SK-N-SH (cell line): ENCODE results near the gene RPS26. TPM values are rescaled to one million over a fixed set of nuclear protein-coding genes. Genes with fewer than 3 reads are reported as not detected.

ENCODE experiments used
- CTCF ChIA-PET: fragments of 300-600, 350-600 bp; formaldehyde crosslinking; extraction: SDS; loops from one replicate; lab custom pipeline; 2021; lab: Yijun Ruan, JAX
- POLR2A ChIA-PET: fragments of 350-600 bp; sonication (Branson Sonifier 250); formaldehyde crosslinking; extraction: SDS; loops from one replicate; lab custom pipeline; 2020; ENCODE audit warnings: antibody characterized with exemption, inconsistent platforms; lab: Yijun Ruan, JAX
- DNase-seq: peaks from one replicate; pipeline ENCODE4 v3.0.0; 2012
- H2AFZ ChIP-seq: fragments of 200-600 bp; sonication (generic); 2 replicates; pipeline ENCODE4 v1.8.1; 2016; ENCODE audit warnings: antibody characterized with exemption, mild to moderate bottlenecking, low read depth
- H3F3A ChIP-seq: fragments of 200-600 bp; sonication (generic); replicated peaks from 2 replicates; pipeline ENCODE3; 2016; ENCODE audit warnings: antibody characterized with exemption, mild to moderate bottlenecking; ENCODE audit not compliant: insufficient read depth
- H3K27ac ChIP-seq, 2 experiments: fragments of 200-500 bp in 1 of 2; fragments of 200-600 bp in 1 of 2; sonication (Bioruptor generic) in 1 of 2; sonication (generic), shearing (Covaris generic) in 1 of 2; 2 replicates each; pipeline versions ENCODE4 v1.5.1 to v1.6.1; 2014 to 2016; ENCODE audit warnings: low read depth in 2 of 2, inconsistent platforms in 1 of 2, low read length in 1 of 2, mild to moderate bottlenecking in 1 of 2, mixed read lengths in 1 of 2
- H3K27me3 ChIP-seq: fragments of 200-600 bp; sonication (generic), shearing (Covaris generic); 2 replicates; pipeline ENCODE4 v1.6.1; 2016; ENCODE audit warnings: mixed run types; ENCODE audit not compliant: insufficient read depth
- H3K36me3 ChIP-seq, 2 experiments: fragments of 200-500 bp in 1 of 2; fragments of 200-600 bp in 1 of 2; sonication (Bioruptor generic) in 1 of 2; sonication (generic) in 1 of 2; replicated peaks in 1 of 2; 2 replicates each; pipeline versions ENCODE3 to v1.5.1; 2014 to 2016; ENCODE audit warnings: low read length in 1 of 2, mild to moderate bottlenecking in 1 of 2; ENCODE audit not compliant: insufficient read depth in 2 of 2, control insufficient read depth in 1 of 2
- H3K4me1 ChIP-seq, 2 experiments: fragments of 200-500 bp in 1 of 2; fragments of 200-600 bp in 1 of 2; sonication (Bioruptor generic) in 1 of 2; sonication (generic), shearing (Covaris generic) in 1 of 2; 2 replicates each; pipeline versions ENCODE4 v1.5.1 to v1.6.1; 2014 to 2016; ENCODE audit warnings: low read depth in 1 of 2, low read length in 1 of 2, mixed run types in 1 of 2; ENCODE audit not compliant: insufficient read depth in 2 of 2, control insufficient read depth in 1 of 2
- H3K4me2 ChIP-seq: fragments of 200-600 bp; sonication (generic), shearing (Covaris generic); 2 replicates; pipeline ENCODE4 v1.6.1; 2017; ENCODE audit warnings: mixed run types
- H3K4me3 ChIP-seq, 2 experiments: fragments of 200-500 bp in 1 of 2; fragments of 200-600 bp in 1 of 2; sonication (Bioruptor generic) in 1 of 2; sonication (generic), shearing (Covaris generic) in 1 of 2; 2 replicates each; pipeline versions ENCODE4 v1.5.1 to v1.8.1; 2014 to 2016; ENCODE audit warnings: low read depth in 2 of 2, inconsistent platforms in 1 of 2, low read length in 1 of 2, mild to moderate bottlenecking in 1 of 2, mixed read lengths in 1 of 2, moderate library complexity in 1 of 2
- H3K79me2 ChIP-seq: fragments of 200-600 bp; sonication (generic); 2 replicates; pipeline ENCODE4 v1.8.1; 2017; ENCODE audit warnings: mild to moderate bottlenecking; ENCODE audit not compliant: insufficient read depth
- H3K9ac ChIP-seq: fragments of 200-600 bp; sonication (generic); 2 replicates; pipeline ENCODE4 v1.6.1; 2017; ENCODE audit warnings: mixed run types
- H3K9me2 ChIP-seq: fragments of 200-600 bp; sonication (generic); 2 replicates; pipeline ENCODE4 v1.6.1; 2017; ENCODE audit warnings: mixed run types
- H3K9me3 ChIP-seq: fragments of 200-600 bp; sonication (generic); 2 replicates; pipeline ENCODE4 v1.6.1; 2017; ENCODE audit warnings: mixed run types, mild to moderate bottlenecking, moderate library complexity
- H4K20me1 ChIP-seq: fragments of 200-600 bp; sonication (generic); 2 replicates; pipeline ENCODE4 v1.6.1; 2017; ENCODE audit warnings: mild to moderate bottlenecking, mixed run types; ENCODE audit not compliant: insufficient read depth
- ELF1 ChIP-seq: IDR thresholded peaks from 2 replicates; pipeline ENCODE4 v1.4.0; 2012
- EZH2phosphoT487 ChIP-seq: fragments of 200-600 bp; sonication (generic); IDR thresholded peaks from 2 replicates; pipeline ENCODE4 v1.6.1; 2017; ENCODE audit warnings: low read depth, mixed run types, mild to moderate bottlenecking, antibody characterized with exemption, moderate library complexity, borderline replicate concordance
- FOSL2 ChIP-seq: IDR thresholded peaks from 2 replicates; pipeline ENCODE4 v1.4.0; 2012; ENCODE audit warnings: low read depth, mild to moderate bottlenecking, moderate library complexity, borderline replicate concordance
- FOXJ3 ChIP-seq: sonication (generic); formaldehyde crosslinking; IDR thresholded peaks from 2 replicates; pipeline ENCODE4 v1.5.1; 2020; ENCODE audit warnings: mild to moderate bottlenecking, missing genetic modification reagents
- FOXM1 ChIP-seq: IDR thresholded peaks from 2 replicates; pipeline ENCODE4 v1.4.0; 2012; ENCODE audit warnings: low read depth, mild to moderate bottlenecking
- GABPA ChIP-seq: IDR thresholded peaks from 2 replicates; pipeline ENCODE4 v1.4.0; 2012; ENCODE audit warnings: low read depth, mild to moderate bottlenecking
- MXI1 ChIP-seq: IDR thresholded peaks from 2 replicates; pipeline ENCODE4 v1.6.1; 2012; ENCODE audit warnings: mild to moderate bottlenecking, low read depth, low read length, improper control_type of control experiment
- NRF1 ChIP-seq: IDR thresholded peaks from 2 replicates; pipeline ENCODE4 v1.6.1; 2012; ENCODE audit warnings: low read depth, mild to moderate bottlenecking, low read length
- POLR2AphosphoS5 ChIP-seq: IDR thresholded peaks from 2 replicates; pipeline ENCODE4 v1.6.1; 2012; ENCODE audit warnings: low read depth, low read length
- RXRA ChIP-seq: IDR thresholded peaks from 2 replicates; pipeline ENCODE4 v1.4.0; 2012; ENCODE audit warnings: low read depth, mild to moderate bottlenecking, borderline replicate concordance
- SMC3 ChIP-seq: IDR thresholded peaks from 2 replicates; pipeline ENCODE4 v1.6.1; 2012; ENCODE audit warnings: low read depth, low read length, improper control_type of control experiment
- TAF1 ChIP-seq: IDR thresholded peaks from 2 replicates; pipeline ENCODE4 v1.6.1; 2012; ENCODE audit warnings: low read depth, mild to moderate bottlenecking, low read length, moderate library complexity, borderline replicate concordance
- YY1 ChIP-seq: IDR thresholded peaks from 2 replicates; pipeline ENCODE4 v1.4.0; 2012; ENCODE audit warnings: low read depth, mild to moderate bottlenecking
- WGBS: methylation state at CpG from one replicate; pipeline ENCODE4 v1.1.6; 2017; ENCODE audit warnings: low lambda C conversion rate; 5-methylcytosine and 5-hydroxymethylcytosine counted together
- polyA plus RNA-seq, 3 experiments: library from polyadenylated mRNA; depleted of rRNA; stranded (reverse); fragments of >200 nt; gene quantifications; 2 replicates each; pipeline ENCODE4 v1.2.3, GENCODE V29; 2012
- TF ChIP-seq, protein P1 (sequence below): fragments of 150-350 bp; IDR thresholded peaks from 2 replicates; pipeline ENCODE4 v1.6.1; 2017; ENCODE audit warnings: antibody characterized with exemption, low read length, low read depth, borderline replicate concordance
- TF ChIP-seq, protein P2 (sequence below): IDR thresholded peaks from 2 replicates; pipeline ENCODE4; 2012
- TF ChIP-seq, protein P3 (sequence below): IDR thresholded peaks from 2 replicates; pipeline ENCODE4 v1.4.0; 2012; ENCODE audit warnings: low read depth, borderline replicate concordance
- TF ChIP-seq, protein P4 (sequence below): IDR thresholded peaks from 2 replicates; pipeline ENCODE4 v1.6.1; 2012; ENCODE audit warnings: mild to moderate bottlenecking, low read depth, low read length, moderate library complexity

Gene RPS26
- polyA plus RNA-seq, 1 of the 3 experiments (the other 2 are of a cell fraction), result 1,500 TPM

DNA sequence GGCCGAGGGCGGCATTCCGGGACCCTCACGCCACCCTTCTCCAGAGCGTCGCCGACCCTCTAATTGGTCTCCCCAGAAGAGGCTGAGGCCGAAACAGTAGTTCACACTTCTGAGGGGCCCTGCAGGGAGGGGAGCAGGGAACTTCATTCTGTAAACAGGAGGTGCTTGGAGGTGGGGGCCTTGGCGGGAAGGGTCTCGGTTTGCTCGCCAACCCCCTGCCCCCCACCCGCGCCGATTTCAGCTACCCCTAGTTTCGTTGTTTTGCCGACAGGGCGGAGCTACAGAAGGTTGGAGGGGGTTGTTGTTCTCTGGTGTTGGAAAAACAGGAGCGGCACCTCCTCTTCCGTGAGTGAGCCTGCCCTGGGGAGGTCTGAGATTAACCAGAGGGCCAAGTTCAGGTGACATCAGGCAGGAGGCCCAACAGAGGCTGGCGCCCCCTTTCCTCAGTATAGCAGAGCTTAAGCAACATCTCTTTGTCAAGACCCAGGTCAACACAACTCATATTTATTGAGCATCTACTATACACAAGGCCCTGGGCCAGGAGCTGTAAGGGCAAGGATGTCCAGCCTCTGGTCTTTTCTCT, 38.9 kb downstream of the RPS26 start:
- Histone ChIP-seq H3K27me3 (no peaks in the 10 kb centered on the region), H3K36me3 (no peaks in the 10 kb centered on the region), H4K20me1 (no peaks in the 10 kb centered on the region), H3K9me2 (no peaks in the 10 kb centered on the region), H2AFZ (peak overlapping the region; percentile 94; the same call in 1 of the 2 replicates), H3K4me3 (peak overlapping the region; percentile 53 to 71; a peak in 2 of 4 replicates), H3K4me1 (peaks cover 0 to 6% of the 10 kb centered on the region in 2 experiments; a peak in 1 of 4 replicates), H3F3A (peaks cover 12% of the 10 kb centered on the region), H3K27ac (no peak overlapping the region), H3K9ac (no peak overlapping the region), H3K9me3 (no peaks in the 10 kb centered on the region), H3K4me2 (peak overlapping the region; percentile 97), H3K79me2 (no peaks in the 10 kb centered on the region)
- no peak for DNase-seq
- CTCF ChIA-PET, result interaction anchor here (0.8 to 3.4 kb wide), 11 partner anchors 9 to 442 kb away, joined by 3 to 13 read pairs (median 4); partner anchors contain the start of genes PA2G4, SMARCC2 and ZC3H10
- POLR2A ChIA-PET, result interaction anchor here (3.2 kb wide), 1 partner anchor 24 kb away, joined by 15 read pairs; the partner anchor contains the start of gene PA2G4
- TF ChIP-seq YY1 (no peak), EZH2phosphoT487 (no peak), POLR2AphosphoS5 (no peak), ELF1 (no peak), FOXJ3 (no peak), SMC3 (no peak), GABPA (no peak)
- TF ChIP-seq, protein P1, sequence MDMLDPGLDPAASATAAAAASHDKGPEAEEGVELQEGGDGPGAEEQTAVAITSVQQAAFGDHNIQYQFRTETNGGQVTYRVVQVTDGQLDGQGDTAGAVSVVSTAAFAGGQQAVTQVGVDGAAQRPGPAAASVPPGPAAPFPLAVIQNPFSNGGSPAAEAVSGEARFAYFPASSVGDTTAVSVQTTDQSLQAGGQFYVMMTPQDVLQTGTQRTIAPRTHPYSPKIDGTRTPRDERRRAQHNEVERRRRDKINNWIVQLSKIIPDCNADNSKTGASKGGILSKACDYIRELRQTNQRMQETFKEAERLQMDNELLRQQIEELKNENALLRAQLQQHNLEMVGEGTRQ, result no peak
- TF ChIP-seq, protein P2, sequence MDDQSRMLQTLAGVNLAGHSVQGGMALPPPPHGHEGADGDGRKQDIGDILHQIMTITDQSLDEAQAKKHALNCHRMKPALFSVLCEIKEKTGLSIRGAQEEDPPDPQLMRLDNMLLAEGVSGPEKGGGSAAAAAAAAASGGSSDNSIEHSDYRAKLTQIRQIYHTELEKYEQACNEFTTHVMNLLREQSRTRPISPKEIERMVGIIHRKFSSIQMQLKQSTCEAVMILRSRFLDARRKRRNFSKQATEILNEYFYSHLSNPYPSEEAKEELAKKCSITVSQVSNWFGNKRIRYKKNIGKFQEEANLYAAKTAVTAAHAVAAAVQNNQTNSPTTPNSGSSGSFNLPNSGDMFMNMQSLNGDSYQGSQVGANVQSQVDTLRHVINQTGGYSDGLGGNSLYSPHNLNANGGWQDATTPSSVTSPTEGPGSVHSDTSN, result no peak
- WGBS, result 72% methylated on average over 11 of the region's 20 CpGs

DNA sequence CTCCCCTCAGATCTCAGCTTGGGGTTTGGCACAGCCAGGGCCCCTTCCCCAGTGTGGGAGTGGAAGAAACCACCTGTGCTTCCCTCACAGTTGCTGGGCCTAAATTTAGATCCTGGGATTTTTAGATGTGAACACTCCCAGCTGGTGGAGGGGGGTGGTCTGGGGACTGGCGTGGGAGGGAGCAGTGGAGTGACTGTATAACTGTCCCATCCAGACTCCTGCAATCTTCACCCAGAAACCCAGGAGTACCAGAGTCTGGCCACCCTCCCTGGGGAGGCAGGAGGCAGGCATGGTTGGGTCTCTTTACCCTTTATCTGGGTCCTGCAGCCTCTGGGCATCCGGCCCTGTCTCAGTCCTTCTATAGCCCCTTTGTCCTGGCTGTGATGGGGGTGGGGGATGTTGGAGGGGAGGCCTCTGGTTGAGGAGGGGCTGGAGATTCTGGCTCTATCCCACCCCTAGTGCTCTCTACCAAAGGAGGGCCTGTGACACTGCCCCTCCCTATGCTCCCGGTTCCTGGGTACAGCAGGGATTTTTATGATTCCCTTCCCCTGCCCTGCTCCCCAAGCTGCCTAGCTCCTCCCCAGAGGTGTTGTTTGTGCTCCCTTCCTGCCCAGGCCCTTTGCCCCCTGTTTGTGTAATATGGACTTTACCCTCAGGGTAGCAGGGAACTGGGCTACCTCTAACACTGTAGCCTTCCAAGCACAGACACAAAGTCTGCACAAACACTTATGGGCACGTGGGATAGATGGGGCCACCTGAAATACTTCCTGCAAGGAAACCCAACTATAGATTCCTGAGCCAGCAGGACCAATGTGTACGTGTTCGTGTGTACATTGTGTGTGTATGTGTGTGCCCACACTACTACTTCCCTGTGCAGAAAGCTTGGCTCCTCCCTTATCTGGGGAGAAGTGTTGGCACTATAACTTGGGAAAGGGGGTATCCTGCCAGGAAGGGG, 40.0 kb downstream of the RPS26 start:
- Histone ChIP-seq H3K4me3 (no peak overlapping the region), H3K27me3 (no peaks in the 10 kb centered on the region), H2AFZ (no peak overlapping the region), H3K9me3 (no peaks in the 10 kb centered on the region), H3F3A (peaks cover 12% of the 10 kb centered on the region), H3K4me2 (no peak overlapping the region), H3K9ac (no peak overlapping the region), H3K36me3 (no peaks in the 10 kb centered on the region), H3K9me2 (no peaks in the 10 kb centered on the region), H3K27ac (no peak overlapping the region), H3K4me1 (peaks cover 0 to 6% of the 10 kb centered on the region in 2 experiments; a peak in 1 of 4 replicates), H4K20me1 (no peaks in the 10 kb centered on the region), H3K79me2 (no peaks in the 10 kb centered on the region)
- 83% methylated on average over 6 of the region's 6 CpGs for WGBS
- no peak for DNase-seq
- ChIA-PET POLR2A (interaction anchor here (1.0 to 3.2 kb wide), 2 partner anchors 23 kb away, joined by 3 to 15 read pairs; partner anchors contain the start of gene PA2G4), CTCF (interaction anchor here (0.6 to 3.4 kb wide), 8 partner anchors 8 to 142 kb away, joined by 3 to 13 read pairs (median 4); partner anchors contain the start of genes PA2G4 and ZC3H10)
- TF ChIP-seq, protein P3, sequence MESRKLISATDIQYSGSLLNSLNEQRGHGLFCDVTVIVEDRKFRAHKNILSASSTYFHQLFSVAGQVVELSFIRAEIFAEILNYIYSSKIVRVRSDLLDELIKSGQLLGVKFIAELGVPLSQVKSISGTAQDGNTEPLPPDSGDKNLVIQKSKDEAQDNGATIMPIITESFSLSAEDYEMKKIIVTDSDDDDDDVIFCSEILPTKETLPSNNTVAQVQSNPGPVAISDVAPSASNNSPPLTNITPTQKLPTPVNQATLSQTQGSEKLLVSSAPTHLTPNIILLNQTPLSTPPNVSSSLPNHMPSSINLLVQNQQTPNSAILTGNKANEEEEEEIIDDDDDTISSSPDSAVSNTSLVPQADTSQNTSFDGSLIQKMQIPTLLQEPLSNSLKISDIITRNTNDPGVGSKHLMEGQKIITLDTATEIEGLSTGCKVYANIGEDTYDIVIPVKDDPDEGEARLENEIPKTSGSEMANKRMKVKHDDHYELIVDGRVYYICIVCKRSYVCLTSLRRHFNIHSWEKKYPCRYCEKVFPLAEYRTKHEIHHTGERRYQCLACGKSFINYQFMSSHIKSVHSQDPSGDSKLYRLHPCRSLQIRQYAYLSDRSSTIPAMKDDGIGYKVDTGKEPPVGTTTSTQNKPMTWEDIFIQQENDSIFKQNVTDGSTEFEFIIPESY, result no peak
- TF ChIP-seq TAF1 (no peak), FOSL2 (no peak), NRF1 (no peak), FOXM1 (no peak), GABPA (no peak), MXI1 (no peak), RXRA (no peak)
- TF ChIP-seq, protein P4, sequence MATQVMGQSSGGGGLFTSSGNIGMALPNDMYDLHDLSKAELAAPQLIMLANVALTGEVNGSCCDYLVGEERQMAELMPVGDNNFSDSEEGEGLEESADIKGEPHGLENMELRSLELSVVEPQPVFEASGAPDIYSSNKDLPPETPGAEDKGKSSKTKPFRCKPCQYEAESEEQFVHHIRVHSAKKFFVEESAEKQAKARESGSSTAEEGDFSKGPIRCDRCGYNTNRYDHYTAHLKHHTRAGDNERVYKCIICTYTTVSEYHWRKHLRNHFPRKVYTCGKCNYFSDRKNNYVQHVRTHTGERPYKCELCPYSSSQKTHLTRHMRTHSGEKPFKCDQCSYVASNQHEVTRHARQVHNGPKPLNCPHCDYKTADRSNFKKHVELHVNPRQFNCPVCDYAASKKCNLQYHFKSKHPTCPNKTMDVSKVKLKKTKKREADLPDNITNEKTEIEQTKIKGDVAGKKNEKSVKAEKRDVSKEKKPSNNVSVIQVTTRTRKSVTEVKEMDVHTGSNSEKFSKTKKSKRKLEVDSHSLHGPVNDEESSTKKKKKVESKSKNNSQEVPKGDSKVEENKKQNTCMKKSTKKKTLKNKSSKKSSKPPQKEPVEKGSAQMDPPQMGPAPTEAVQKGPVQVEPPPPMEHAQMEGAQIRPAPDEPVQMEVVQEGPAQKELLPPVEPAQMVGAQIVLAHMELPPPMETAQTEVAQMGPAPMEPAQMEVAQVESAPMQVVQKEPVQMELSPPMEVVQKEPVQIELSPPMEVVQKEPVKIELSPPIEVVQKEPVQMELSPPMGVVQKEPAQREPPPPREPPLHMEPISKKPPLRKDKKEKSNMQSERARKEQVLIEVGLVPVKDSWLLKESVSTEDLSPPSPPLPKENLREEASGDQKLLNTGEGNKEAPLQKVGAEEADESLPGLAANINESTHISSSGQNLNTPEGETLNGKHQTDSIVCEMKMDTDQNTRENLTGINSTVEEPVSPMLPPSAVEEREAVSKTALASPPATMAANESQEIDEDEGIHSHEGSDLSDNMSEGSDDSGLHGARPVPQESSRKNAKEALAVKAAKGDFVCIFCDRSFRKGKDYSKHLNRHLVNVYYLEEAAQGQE, result no peak
